Aorta (tissue), 5 donors: ENCODE data around the gene LPXN. TPM values are rescaled to one million over a fixed set of nuclear protein-coding genes. Genes with fewer than 3 reads are reported as not detected.
A peak's percentile ranks its signal among the peaks of the same experiment; 100 is the strongest.

ENCODE experiments used
- ATAC-seq: fragments of 200-7000 bp; cut with Tn5 transposase; one replicate; pipeline ENCODE4 v1.9.1; 2022; ENCODE audit warnings: moderate library complexity; ENCODE audit not compliant: low FRiP score
- DNase-seq, 2 donors: peaks; one replicate each; pipeline ENCODE4 v3.0.0-alpha.2; 2020
- H3K27ac ChIP-seq, 2 donors: one replicate each; pipeline ENCODE4 v1.5.1; 2013; ENCODE audit warnings: low read length in 2 of 2, mild to moderate bottlenecking in 2 of 2, moderate library complexity in 2 of 2, control low read depth in 1 of 2, inconsistent platforms in 1 of 2, low read depth in 1 of 2
- H3K27me3 ChIP-seq, 2 donors: one replicate each; pipeline ENCODE4 v1.6.1; 2013; ENCODE audit warnings: control low read depth in 1 of 2, low read length in 1 of 2, mild to moderate bottlenecking in 1 of 2, moderate library complexity in 1 of 2; ENCODE audit not compliant: insufficient read depth in 2 of 2, control insufficient read depth in 1 of 2
- H3K36me3 ChIP-seq, 2 donors: one replicate each; pipeline ENCODE4 v1.6.1; 2013; ENCODE audit warnings: control low read depth in 1 of 2, low read length in 1 of 2, mild to moderate bottlenecking in 1 of 2; ENCODE audit not compliant: insufficient read depth in 2 of 2, control insufficient read depth in 1 of 2
- H3K4me1 ChIP-seq, 2 donors: one replicate each; pipeline ENCODE4 v1.6.1; 2013; ENCODE audit warnings: low read length in 2 of 2, control low read depth in 1 of 2, mild to moderate bottlenecking in 1 of 2, moderate library complexity in 1 of 2; ENCODE audit not compliant: insufficient read depth in 2 of 2, control insufficient read depth in 1 of 2
- H3K4me3 ChIP-seq, 2 donors: one replicate each; pipeline ENCODE4 v1.5.1; 2013; ENCODE audit warnings: low read length in 2 of 2, control low read depth in 1 of 2, mild to moderate bottlenecking in 1 of 2
- H3K9me3 ChIP-seq: one replicate; pipeline ENCODE4 v1.6.1; 2013; ENCODE audit warnings: mild to moderate bottlenecking, low read length; ENCODE audit not compliant: control insufficient read depth
- WGBS, 2 donors: extraction: QIAGEN DNeasy Blood & Tissue Kit; methylation state at CpG; one replicate each; pipeline ENCODE4 v1.1.7; 2013; 5-methylcytosine and 5-hydroxymethylcytosine counted together
- intact Hi-C, 2 donors: fragments of 100-400 bp; cut with DNase I; formaldehyde crosslinking; loops; one replicate each; pipeline versions ENCODE4 v1.14.2 to v1.15.0; 2022
- polyA plus RNA-seq, 2 donors: library from polyadenylated mRNA; stranded (reverse); fragments of 200-250 nt; gene quantifications; one replicate each; pipeline ENCODE4 v1.2.3, GENCODE V29; 2013
- total RNA-seq, 2 donors: library from RNA; stranded (reverse); fragmentation: NEBNext Ultra II Directional; extraction: Animal tissue kit (Norgen Biotek cat#: 25700); gene quantifications; one replicate each; pipeline ENCODE4 v1.2.1, GENCODE V29; 2021
- donor health status: healthy with polysubstance abuse.
- donor health status: Bipolar disorder and iron deficiency.
- donor health status: DM: no; HTN: no; CAD: no.
- donor health status: DM: no; HTN: no; CAD: no.
- donor health status: DM: yes; HTN: yes; CAD: no.

LPXN gene
- total and polyA plus RNA-seq, 4 donors, result 7.0 to 20.4 (median 11.6) TPM

GRCh38 chr11:58524232-58525036 is 51.2 kb downstream of the LPXN start:
- DNase-seq (peak; percentile 68 to 83), ATAC-seq (peak; percentile 92)
- Histone ChIP-seq H3K4me3 (peak overlapping the region in 1 of 2 donors; percentile 32), H3K9me3 (no peaks in the 10 kb centered on the region), H3K27ac (peak overlapping the region in 1 of 2 donors; percentile 7), H3K27me3 (no peaks in the 10 kb centered on the region), H3K36me3 (peaks cover 2 to 4% of the 10 kb centered on the region in 2 donors), H3K4me1 (no peaks in the 10 kb centered on the region)
- WGBS, 2 donors, result 15 to 16% methylated on average over 7 of the region's 7 CpGs
- intact Hi-C loops, result no loop called here

- Histone ChIP-seq H3K9me3 (no peaks in the 10 kb centered on the region), H3K27me3 (no peaks in the 10 kb centered on the region), H3K4me3 (no peak overlapping the region), H3K27ac (no peak overlapping the region), H3K4me1 (no peaks in the 10 kb centered on the region), H3K36me3 (no peaks in the 10 kb centered on the region)
- intact Hi-C loops, result loop anchor here in 1 of 2 donors (10.0 kb wide), 1 partner anchor 1059 kb away; no protein-coding TSS in a partner anchor
- 23% methylated on average over 5 of the region's 5 CpGs for WGBS, 2 donors
- peak; percentile 63 for ATAC-seq
- no peak for DNase-seq
Measured at GRCh38 chr11:58513747-58514367, 61.8 kb downstream of the LPXN start.

DNA sequence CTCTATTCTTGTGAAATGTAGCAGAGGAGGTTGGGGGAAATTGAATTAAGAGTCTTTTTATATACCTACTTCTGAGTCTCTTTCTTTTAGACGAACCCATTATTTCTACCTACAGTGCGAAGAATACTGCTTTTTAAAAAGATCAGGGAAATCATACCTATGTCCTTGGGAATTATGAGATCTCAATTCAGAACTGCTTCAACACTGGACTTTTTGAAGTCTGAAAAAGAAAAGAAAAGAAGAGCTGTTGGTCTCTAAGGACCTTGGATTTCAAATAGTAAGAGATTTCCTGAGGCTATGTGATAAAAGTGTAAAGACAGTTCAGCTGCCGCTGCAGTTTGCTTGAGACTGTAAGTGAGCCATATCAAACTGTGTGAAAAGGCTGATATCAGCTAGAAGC is 64.0 kb downstream of the LPXN start:
- Histone ChIP-seq H3K9me3 (no peaks in the 10 kb centered on the region), H3K36me3 (no peaks in the 10 kb centered on the region), H3K4me3 (no peak overlapping the region), H3K27ac (no peak overlapping the region), H3K4me1 (no peaks in the 10 kb centered on the region), H3K27me3 (no peaks in the 10 kb centered on the region)
- DNase-seq (no peak), ATAC-seq (no peak)
- WGBS, 2 donors, result 84 to 88% methylated on average over 3 of the region's 3 CpGs
- intact Hi-C loops, result loop anchor here in 1 of 2 donors (10.0 kb wide), 1 partner anchor 1057 kb away; no protein-coding TSS in a partner anchor

GRCh38 chr11:58509748-58510147 is 65.9 kb downstream of the LPXN start:
- Histone ChIP-seq H3K27me3 (no peaks in the 10 kb centered on the region), H3K9me3 (no peaks in the 10 kb centered on the region), H3K4me3 (no peak overlapping the region), H3K27ac (no peak overlapping the region), H3K36me3 (no peaks in the 10 kb centered on the region), H3K4me1 (no peaks in the 10 kb centered on the region)
- DNase-seq, result no peak
- 61 to 68% methylated on average over 1 of the region's 1 CpG for WGBS, 2 donors
- intact Hi-C loops, result loop anchor here in 1 of 2 donors (10.0 kb wide), 1 partner anchor 1055 kb away; no protein-coding TSS in a partner anchor
- no peak for ATAC-seq

GRCh38 chr11:58508814-58509213 is 66.8 kb downstream of the LPXN start:
- DNase-seq (no peak), ATAC-seq (no peak)
- intact Hi-C loops, result no loop called here
- H3K9me3 ChIP-seq, result no peaks in the 10 kb centered on the region
- no peaks in the 10 kb centered on the region for H3K36me3 ChIP-seq
- H3K4me3 ChIP-seq, result no peak overlapping the region
- no peaks in the 10 kb centered on the region for H3K4me1 ChIP-seq
- no peak overlapping the region for H3K27ac ChIP-seq
- H3K27me3 ChIP-seq, result no peaks in the 10 kb centered on the region

DNA sequence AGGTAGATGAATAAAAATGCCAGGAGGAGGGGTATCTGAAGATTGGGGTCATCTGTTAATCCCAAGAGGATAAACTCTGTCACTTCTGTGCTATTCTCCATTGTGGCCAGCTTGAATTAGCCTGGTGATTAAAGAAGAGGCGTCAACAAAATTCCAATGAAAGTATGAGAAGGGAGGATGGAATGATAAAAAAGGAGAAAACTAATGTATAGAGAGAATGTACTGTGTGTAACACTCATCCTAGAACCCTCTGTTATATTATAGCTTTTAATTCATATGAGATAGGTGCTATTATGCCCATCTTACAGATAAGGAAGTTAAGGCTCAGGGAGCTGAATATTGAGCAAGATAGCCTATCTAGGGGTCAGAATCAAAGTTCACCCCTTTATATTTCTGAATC is 67.7 kb downstream of the LPXN start, which contains the start of gene OR5B21:
OR5B21 (minus strand) TSS at position 101 of the 400 bp plus-strand sequence; CDS start at position 101, 0 bp downstream.
- no peak within 1 kb of the TSS for H3K27ac ChIP-seq
- H3K4me1 ChIP-seq, result no peaks in the 10 kb centered on the region
- no peaks in the 10 kb centered on the region for H3K27me3 ChIP-seq
- no peak for DNase-seq
- intact Hi-C loops, result no loop called here
- no peak for ATAC-seq
- H3K9me3 ChIP-seq, result no peaks in the 10 kb centered on the region
- 97 to 99% methylated on average over 1 of the region's 1 CpG for WGBS, 2 donors
- H3K36me3 ChIP-seq, result no peaks in the 10 kb centered on the region
- H3K4me3 ChIP-seq, result no peak within 1 kb of the TSS

- H3K9me3 ChIP-seq, result no peaks in the 10 kb centered on the region
- intact Hi-C loops, result no loop called here
- H3K27ac ChIP-seq, result no peak overlapping the region
- no peaks in the 10 kb centered on the region for H3K27me3 ChIP-seq
- H3K4me3 ChIP-seq, result no peak overlapping the region
- ATAC-seq (no peak), DNase-seq (no peak)
- 82 to 89% methylated on average over 4 of the region's 4 CpGs for WGBS, 2 donors
- no peaks in the 10 kb centered on the region for H3K4me1 ChIP-seq
- no peaks in the 10 kb centered on the region for H3K36me3 ChIP-seq
Measured at GRCh38 chr11:58507355-58507754, 68.3 kb downstream of the LPXN start.

- no peaks in the 10 kb centered on the region for H3K27me3 ChIP-seq
- no peak overlapping the region for H3K27ac ChIP-seq
- DNase-seq, result no peak
- 75% methylated on average over 5 of the region's 5 CpGs for WGBS, 2 donors
- ATAC-seq, result no peak
- H3K4me3 ChIP-seq, result no peak overlapping the region
- H3K4me1 ChIP-seq, result no peaks in the 10 kb centered on the region
- H3K36me3 ChIP-seq, result no peaks in the 10 kb centered on the region
- no peaks in the 10 kb centered on the region for H3K9me3 ChIP-seq
- intact Hi-C loops, result no loop called here
Measured at GRCh38 chr11:58506935-58507334, 68.7 kb downstream of the LPXN start.

GRCh38 chr11:58505849-58506248 is 69.8 kb downstream of the LPXN start:
- intact Hi-C loops, result no loop called here
- no peaks in the 10 kb centered on the region for H3K27me3 ChIP-seq
- no peak overlapping the region for H3K4me3 ChIP-seq
- H3K4me1 ChIP-seq, result no peaks in the 10 kb centered on the region
- DNase-seq (no peak), ATAC-seq (no peak)
- H3K27ac ChIP-seq, result no peak overlapping the region
- H3K36me3 ChIP-seq, result no peaks in the 10 kb centered on the region
- WGBS, 2 donors, result 90 to 93% methylated on average over 4 of the region's 4 CpGs
- no peaks in the 10 kb centered on the region for H3K9me3 ChIP-seq
